HCT116 (cell line): ENCODE results near the gene CCDC185. TPM values are rescaled to one million over a fixed set of nuclear protein-coding genes. Genes with fewer than 3 reads are reported as not detected.

ENCODE experiments used
- ATAC-seq: fragments of 200-7000 bp; cut with Tn5 transposase; 2 replicates; pipeline ENCODE4 v1.9.1; 2020; ENCODE audit warnings: mild to moderate bottlenecking, moderate library complexity
- BruUV-seq: library from RNA; stranded (reverse); fragments of 400-500 nt; replicated peaks from 2 replicates; lab custom pipeline; 2021; lab: Mats Ljungman, UMichigan
- CTCF ChIA-PET: fragments of 300-600 bp; sonication (Branson Sonifier 250); formaldehyde crosslinking; loops from one replicate; lab custom pipeline; 2021; ENCODE audit warnings: antibody characterized with exemption; lab: Charles Lee
- POLR2A ChIA-PET: fragments of 300-600, 350-600 bp; sonication (Branson Sonifier 250); formaldehyde crosslinking; loops from one replicate; lab custom pipeline; 2021; ENCODE audit warnings: antibody characterized with exemption; lab: Charles Lee
- RAD21 ChIA-PET, 2 experiments: fragments of 300-600 bp; sonication (Branson Sonifier 250); formaldehyde crosslinking; loops; one replicate each; lab custom pipeline; 2023; ENCODE audit warnings: low total read pairs in 2 of 2; ENCODE audit not compliant: uncharacterized antibody in 2 of 2, unreplicated experiment in 2 of 2, low non-redundant PET in 1 of 2; lab: Charles Lee
- DNase-seq: peaks from one replicate; pipeline ENCODE4 v3.0.0-alpha.2; 2010; ENCODE audit warnings: low read depth, low spot score
- H2AFZ ChIP-seq: fragments of 200-600 bp; shearing (Covaris generic), sonication (generic); 2 replicates; pipeline ENCODE4 v1.6.1; 2017; ENCODE audit warnings: low read depth, mixed run types, mixed read lengths, antibody characterized with exemption, low read length; ENCODE audit not compliant: poor library complexity, severe bottlenecking
- H3K27ac ChIP-seq: 2 replicates; pipeline ENCODE4 v1.5.1; 2012; ENCODE audit warnings: low read depth, low read length
- H3K27me3 ChIP-seq: fragments of 200-600 bp; sonication (generic); 2 replicates; pipeline ENCODE4 v1.6.1; 2016; ENCODE audit warnings: mixed run types, low read length, mixed read lengths; ENCODE audit not compliant: insufficient read depth
- H3K36me3 ChIP-seq, 2 experiments: fragments of 200-500 bp in 1 of 2; fragments of 200-600 bp in 1 of 2; sonication (Bioruptor generic) in 1 of 2; sonication (generic) in 1 of 2; 2 replicates each; pipeline versions ENCODE4 v1.5.1 to v1.6.1; 2014 to 2016; ENCODE audit warnings: low read length in 2 of 2, inconsistent platforms in 1 of 2, mixed read lengths in 1 of 2, mixed run types in 1 of 2; ENCODE audit not compliant: insufficient read depth in 2 of 2, control insufficient read depth in 1 of 2
- H3K4me1 ChIP-seq, 2 experiments: fragments of 200-600 bp in 1 of 2; sonication (generic) in 1 of 2; 2 replicates each; pipeline versions ENCODE4 v1.5.1 to v1.6.1; 2012 to 2017; ENCODE audit warnings: low read length in 2 of 2, inconsistent platforms in 1 of 2, mild to moderate bottlenecking in 1 of 2, mixed read lengths in 1 of 2, mixed run types in 1 of 2, moderate library complexity in 1 of 2; ENCODE audit not compliant: insufficient read depth in 2 of 2, control insufficient read depth in 1 of 2
- H3K4me2 ChIP-seq: fragments of 200-600 bp; sonication (generic); 2 replicates; pipeline ENCODE4 v1.6.1; 2017; ENCODE audit warnings: mixed run types, low read length, mixed read lengths
- H3K4me3 ChIP-seq, 2 experiments: fragments of 200-600 bp in 1 of 2; sonication (generic) in 1 of 2; replicated peaks in 1 of 2; 2 replicates each; pipeline ENCODE4 v1.5.1; 2011 to 2016; ENCODE audit warnings: low read length in 2 of 2, control low read depth in 1 of 2, low read depth in 1 of 2, mild to moderate bottlenecking in 1 of 2, mixed read lengths in 1 of 2, mixed run types in 1 of 2
- H3K79me2 ChIP-seq: fragments of 200-600 bp; sonication (generic); 2 replicates; pipeline ENCODE4 v1.6.1; 2017; ENCODE audit warnings: mild to moderate bottlenecking, mixed run types, low read length, moderate library complexity, mixed read lengths; ENCODE audit not compliant: insufficient read depth
- H3K9ac ChIP-seq: fragments of 200-600 bp; sonication (generic); 2 replicates; pipeline ENCODE4 v1.6.1; 2016; ENCODE audit warnings: low read length, mixed read lengths
- H3K9me2 ChIP-seq: fragments of 200-600 bp; sonication (generic), shearing (Covaris generic); 2 replicates; pipeline ENCODE4 v1.6.1; 2017; ENCODE audit warnings: mixed run types, mild to moderate bottlenecking, moderate library complexity; ENCODE audit not compliant: insufficient read depth
- H3K9me3 ChIP-seq, 2 experiments: fragments of 200-500 bp in 1 of 2; fragments of 200-600 bp in 1 of 2; sonication (Bioruptor generic) in 1 of 2; sonication (generic) in 1 of 2; 2 replicates each; pipeline ENCODE4 v1.6.1; 2014 to 2017; ENCODE audit warnings: low read length in 2 of 2, mixed read lengths in 2 of 2, inconsistent platforms in 1 of 2, low read depth in 1 of 2, mild to moderate bottlenecking in 1 of 2, mixed run types in 1 of 2, moderate library complexity in 1 of 2; ENCODE audit not compliant: control insufficient read depth in 1 of 2, insufficient read depth in 1 of 2
- H4K20me1 ChIP-seq: fragments of 200-600 bp; sonication (generic), shearing (Covaris generic); 2 replicates; pipeline ENCODE4 v1.6.1; 2017; ENCODE audit warnings: mixed run types, mild to moderate bottlenecking, moderate library complexity; ENCODE audit not compliant: insufficient read depth
- ATF3 ChIP-seq: IDR thresholded peaks from 2 replicates; pipeline ENCODE4 v1.6.1; 2012
- EGR1 ChIP-seq: IDR thresholded peaks from 2 replicates; pipeline ENCODE4 v1.6.1; 2012; ENCODE audit warnings: low read depth
- EZH2 ChIP-seq: fragments of 200-600 bp; sonication (generic); IDR thresholded peaks from 2 replicates; pipeline ENCODE4 v1.6.1; 2017; ENCODE audit warnings: antibody characterized with exemption, mixed run types
- EZH2phosphoT487 ChIP-seq: fragments of 200-600 bp; IDR thresholded peaks from 2 replicates; pipeline ENCODE4 v1.6.1; 2018; ENCODE audit warnings: antibody characterized with exemption, borderline replicate concordance
- MAX ChIP-seq: IDR thresholded peaks from 2 replicates; pipeline ENCODE4 v1.6.1; 2012
- POLR2AphosphoS5 ChIP-seq: IDR thresholded peaks from 2 replicates; pipeline ENCODE4 v1.6.1; 2011; ENCODE audit warnings: mild to moderate bottlenecking, low read depth, low read length, moderate library complexity
- SIN3A ChIP-seq: IDR thresholded peaks from 2 replicates; pipeline ENCODE4 v1.6.1; 2012; ENCODE audit warnings: low read depth
- SP1 ChIP-seq: IDR thresholded peaks from 2 replicates; pipeline ENCODE4 v1.6.1; 2012; ENCODE audit warnings: low read depth
- ZBTB33 ChIP-seq: IDR thresholded peaks from 2 replicates; pipeline ENCODE4 v1.6.1; 2011; ENCODE audit warnings: mild to moderate bottlenecking, low read length, moderate library complexity; ENCODE audit not compliant: insufficient replicate concordance; ENCODE audit errors: extremely low read depth
- ZNF274 ChIP-seq: fragments of 200-500 bp; sonication (Bioruptor generic); IDR thresholded peaks from 2 replicates; pipeline ENCODE4 v1.6.1; 2014; ENCODE audit warnings: mild to moderate bottlenecking, low read depth, low read length, inconsistent platforms
- intact Hi-C: fragments of 100-400 bp; cut with micrococcal nuclease; formaldehyde crosslinking; loops from 2 replicates; pipeline ENCODE4 v1.10.0; 2022
- total RNA-seq: library from RNA; stranded (reverse); gene quantifications from one replicate; pipeline ENCODE4 v1.2.1, GENCODE V29; 2021; ENCODE audit not compliant: unreplicated experiment

CCDC185 gene
- total RNA-seq, 1 experiment from 2014 or later = not detected

- POLR2A ChIA-PET = no interaction called here
- Histone ChIP-seq H3K9me3 (no peaks in the 10 kb centered on the region), H3K27me3 (no peaks in the 10 kb centered on the region), H4K20me1 (no peaks in the 10 kb centered on the region), H2AFZ (no peak overlapping the region), H3K4me1 (no peaks in the 10 kb centered on the region), H3K36me3 (no peaks in the 10 kb centered on the region), H3K27ac (no peak overlapping the region), H3K9ac (no peak overlapping the region), H3K9me2 (no peaks in the 10 kb centered on the region), H3K79me2 (no peaks in the 10 kb centered on the region), H3K4me3 (no peak overlapping the region), H3K4me2 (no peak overlapping the region)
- BruUV-seq = no TSS peak
- TF ChIP-seq SP1 (no peak), EZH2phosphoT487 (no peak), EZH2 (no peak), POLR2AphosphoS5 (no peak), MAX (no peak), ZBTB33 (no peak), EGR1 (no peak), ATF3 (no peak), SIN3A (no peak), ZNF274 (no peak)
- DNase-seq (no peak), ATAC-seq (no peak)
- intact Hi-C loops = no loop called here
- RAD21 ChIA-PET = no interaction called here
- CTCF ChIA-PET = no interaction called here
Observed at GRCh38 chr1:223411309-223411708, 18.1 kb downstream of the CCDC185 start.
